Stimulated activated CD4-positive, alpha-beta T cell treated with anti-CD3 and anti-CD28 coated beads, Interleukin-12 subunit alpha, Interleukin-12 subunit beta, amount 100 ng/mL, for 4 hours (primary cell): ENCODE data around the gene PXDN.
"Not testable (repeated sequence)": the region's sequence is repeated elsewhere in the genome, so short reads cannot be mapped to it uniquely, and the experiment has no call there.

Experiments
- DNase-seq: peaks from one replicate; pipeline ENCODE4 v3.0.0-alpha.2; 2020

The PXDN gene

GRCh38 chr2:1718339-1719220 lies 25.7 kb downstream of the PXDN start:
- DNase-seq, result no peak

GRCh38 chr2:1717113-1717512 lies 27.2 kb downstream of the PXDN start:
- no peak for DNase-seq

GRCh38 chr2:1716441-1716840 lies 27.9 kb downstream of the PXDN start:
- no peak for DNase-seq

- DNase-seq, result not testable (repeated sequence)
Observed at GRCh38 chr2:1716014-1716305, 28.4 kb downstream of the PXDN start.

GRCh38 chr2:1715184-1716013 lies 28.9 kb downstream of the PXDN start:
- DNase-seq, result no peak

- no peak for DNase-seq
Observed at GRCh38 chr2:1714291-1715064, 29.8 kb downstream of the PXDN start.

GRCh38 chr2:1713839-1714236 lies 30.5 kb downstream of the PXDN start:
- DNase-seq, result no peak

- no peak for DNase-seq
Observed at GRCh38 chr2:1713142-1713838, 31.0 kb downstream of the PXDN start.

GRCh38 chr2:1709946-1710560 lies 34.3 kb downstream of the PXDN start:
- DNase-seq, result no peak

GRCh38 chr2:1709335-1709605 lies 35.0 kb downstream of the PXDN start:
- no peak for DNase-seq

GRCh38 chr2:1708476-1709334 lies 35.6 kb downstream of the PXDN start:
- no peak for DNase-seq

GRCh38 chr2:1707771-1708418 lies 36.4 kb downstream of the PXDN start:
- DNase-seq, result no peak

GRCh38 chr2:1706089-1706841 lies 38.0 kb downstream of the PXDN start:
- not testable (repeated sequence) for DNase-seq

- no peak for DNase-seq
Observed at GRCh38 chr2:1705557-1706076, 38.7 kb downstream of the PXDN start.

GRCh38 chr2:1704631-1705556 lies 39.4 kb downstream of the PXDN start:
- no peak for DNase-seq

GRCh38 chr2:1702186-1702565 lies 42.1 kb downstream of the PXDN start:
- no peak for DNase-seq

- DNase-seq, result no peak
Observed at GRCh38 chr2:1701556-1702185, 42.6 kb downstream of the PXDN start.

- no peak for DNase-seq
Observed at GRCh38 chr2:1701020-1701419, 43.3 kb downstream of the PXDN start.
